ENCODE results near the gene ZNF292. TPM values are rescaled to one million over a fixed set of nuclear protein-coding genes. Genes with fewer than 3 reads are reported as not detected.

Gene ZNF292
- total RNA-seq, 1 experiment from 2014 or later: 32.2 TPM

GRCh38 chr6:87282743-87283142, 127.4 kb downstream of the ZNF292 start:
- intact Hi-C loops (cut with micrococcal nuclease; ENCODE audit: unreplicated experiment): no loop called here
- no peak for DNase-seq
- no peaks in the 10 kb centered on the region for H3K27me3 ChIP-seq (replicated peaks; ENCODE audit: control insufficient read depth, insufficient read depth, low read length)
- no peaks in the 10 kb centered on the region for H3K4me1 ChIP-seq
- H3K27me3 Mint-ChIP-seq (ENCODE audit: insufficient read depth, unreplicated experiment): no peaks in the 10 kb centered on the region
- H3K36me3 ChIP-seq (ENCODE audit: control insufficient read depth, insufficient read depth, low read length): no peaks in the 10 kb centered on the region
- H3K27ac Mint-ChIP-seq (ENCODE audit: unreplicated experiment): no peak overlapping the region
- ChIA-PET POLR2A (no interaction called here), CTCF (no interaction called here)
- H3K4me3 Mint-ChIP-seq (ENCODE audit: unreplicated experiment): no peak overlapping the region
- no TSS peak for BruUV-seq (replicated peaks)
- H3K4me3 ChIP-seq (ENCODE audit: low read depth, low read length): no peak overlapping the region
- H3K4me1 Mint-ChIP-seq (ENCODE audit: low read depth, unreplicated experiment): no peaks in the 10 kb centered on the region
- H3K9me3 Mint-ChIP-seq (ENCODE audit: unreplicated experiment): no peaks in the 10 kb centered on the region
- no peaks in the 10 kb centered on the region for H3K9me3 ChIP-seq
- no peaks in the 10 kb centered on the region for H3K36me3 Mint-ChIP-seq (ENCODE audit: insufficient read depth, unreplicated experiment)
- no peak for TF ChIP-seq CTCF (IDR thresholded peaks at IDR 0.05; ENCODE audit: insufficient read depth in 1 of 2, low read depth in 1 of 2, low read length in 1 of 2, severe bottlenecking in 1 of 2, unreplicated experiment in 1 of 2)

- Mint-ChIP-seq H3K9me3 (ENCODE audit: unreplicated experiment) (no peaks in the 10 kb centered on the region), H3K36me3 (ENCODE audit: insufficient read depth, unreplicated experiment) (no peaks in the 10 kb centered on the region), H3K27me3 (ENCODE audit: insufficient read depth, unreplicated experiment) (no peaks in the 10 kb centered on the region), H3K4me1 (ENCODE audit: low read depth, unreplicated experiment) (no peaks in the 10 kb centered on the region), H3K4me3 (ENCODE audit: unreplicated experiment) (no peak overlapping the region), H3K27ac (ENCODE audit: unreplicated experiment) (no peak overlapping the region)
- CTCF ChIA-PET: interaction anchor here (0.6 kb wide), 1 partner anchor 107 kb away, joined by 3 read pairs; no protein-coding TSS in a partner anchor
- POLR2A ChIA-PET: no interaction called here
- no peaks in the 10 kb centered on the region for H3K4me1 ChIP-seq
- no peaks in the 10 kb centered on the region for H3K36me3 ChIP-seq (ENCODE audit: control insufficient read depth, insufficient read depth, low read length)
- H3K9me3 ChIP-seq: no peaks in the 10 kb centered on the region
- intact Hi-C loops (cut with micrococcal nuclease; ENCODE audit: unreplicated experiment): no loop called here
- no peaks in the 10 kb centered on the region for H3K27me3 ChIP-seq (replicated peaks; ENCODE audit: control insufficient read depth, insufficient read depth, low read length)
- DNase-seq: no peak
- no peak overlapping the region for H3K4me3 ChIP-seq (ENCODE audit: low read depth, low read length)
- BruUV-seq (replicated peaks): no TSS peak
- no peak for TF ChIP-seq CTCF (IDR thresholded peaks at IDR 0.05; ENCODE audit: insufficient read depth in 1 of 2, low read depth in 1 of 2, low read length in 1 of 2, severe bottlenecking in 1 of 2, unreplicated experiment in 1 of 2)
Measured at GRCh38 chr6:87283461-87283860, 128.1 kb downstream of the ZNF292 start.

GRCh38 chr6:87287251-87287650, 131.9 kb downstream of the ZNF292 start:
- CTCF ChIA-PET: no interaction called here
- Histone ChIP-seq H3K36me3 (ENCODE audit: control insufficient read depth, insufficient read depth, low read length) (no peaks in the 10 kb centered on the region), H3K9me3 (no peaks in the 10 kb centered on the region), H3K4me3 (ENCODE audit: low read depth, low read length) (no peak overlapping the region), H3K4me1 (no peaks in the 10 kb centered on the region), H3K27me3 (replicated peaks; ENCODE audit: control insufficient read depth, insufficient read depth, low read length) (no peaks in the 10 kb centered on the region)
- H3K27me3 Mint-ChIP-seq (ENCODE audit: insufficient read depth, unreplicated experiment): no peaks in the 10 kb centered on the region
- H3K4me3 Mint-ChIP-seq (ENCODE audit: unreplicated experiment): no peak overlapping the region
- no TSS peak for BruUV-seq (replicated peaks)
- no peaks in the 10 kb centered on the region for H3K36me3 Mint-ChIP-seq (ENCODE audit: insufficient read depth, unreplicated experiment)
- TF ChIP-seq CTCF (IDR thresholded peaks at IDR 0.05; ENCODE audit: insufficient read depth in 1 of 2, low read depth in 1 of 2, low read length in 1 of 2, severe bottlenecking in 1 of 2, unreplicated experiment in 1 of 2): no peak
- no peak for DNase-seq
- no peak overlapping the region for H3K27ac Mint-ChIP-seq (ENCODE audit: unreplicated experiment)
- intact Hi-C loops (cut with micrococcal nuclease; ENCODE audit: unreplicated experiment): no loop called here
- POLR2A ChIA-PET: no interaction called here
- no peaks in the 10 kb centered on the region for H3K9me3 Mint-ChIP-seq (ENCODE audit: unreplicated experiment)
- no peaks in the 10 kb centered on the region for H3K4me1 Mint-ChIP-seq (ENCODE audit: low read depth, unreplicated experiment)
